Fibroblast of gingiva (primary cell): ENCODE results near the gene MYDGF.
"Not testable (repeated sequence)": the region's sequence is repeated elsewhere in the genome, so short reads cannot be mapped to it uniquely, and the experiment has no call there.

Experiments
- DNase-seq: peaks from one replicate; pipeline ENCODE4 v3.0.0-alpha.2; 2011; ENCODE audit warnings: low read depth

Gene MYDGF

GRCh38 chr19:4699826-4700692 lies 29.9 kb upstream of the MYDGF start:
- DNase-seq, result no peak

DNA sequence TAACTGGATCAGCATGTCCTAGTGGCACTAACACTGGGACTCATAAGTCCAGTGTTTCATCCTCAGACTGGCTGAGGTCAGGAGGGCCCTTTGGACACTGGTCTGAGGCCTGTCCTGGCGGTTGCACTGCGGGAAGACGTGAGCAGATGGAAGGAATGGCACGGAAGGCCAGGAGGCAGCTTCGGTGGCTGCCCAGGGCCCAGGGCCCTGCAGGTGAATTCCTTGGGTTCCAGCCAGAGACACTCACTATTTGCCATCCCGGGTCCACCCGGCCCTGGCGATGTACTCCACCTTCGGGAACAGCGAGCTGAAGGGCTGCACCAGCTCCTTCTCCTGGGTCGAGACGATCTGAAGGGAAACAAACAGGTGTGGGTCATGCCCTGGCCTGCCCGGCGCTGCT lies 27.2 kb upstream of the MYDGF start:
- DNase-seq, result no peak

GRCh38 chr19:4695224-4695731 lies 25.1 kb upstream of the MYDGF start:
- DNase-seq, result no peak

- DNase-seq, result peak; percentile 92
Measured at GRCh38 chr19:4694211-4694987, 24.3 kb upstream of the MYDGF start.

- DNase-seq, result no peak
Measured at GRCh38 chr19:4693471-4694121, 23.5 kb upstream of the MYDGF start.

DNA sequence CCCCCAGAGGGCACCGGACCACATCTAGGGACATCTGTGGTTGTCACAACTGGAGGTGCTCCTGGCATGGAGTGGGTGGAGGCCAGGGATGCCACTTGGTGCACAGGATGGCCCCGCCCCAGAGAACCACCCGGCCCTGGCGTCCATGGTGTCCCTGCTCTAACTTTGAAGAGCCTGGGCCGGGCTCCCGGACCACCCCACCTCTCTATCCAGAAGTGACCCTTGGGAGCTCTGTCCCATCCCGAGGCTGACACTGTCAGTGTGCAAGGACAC lies 22.9 kb upstream of the MYDGF start:
- DNase-seq, result no peak

- no peak for DNase-seq
Measured at GRCh38 chr19:4692251-4693077, 22.3 kb upstream of the MYDGF start.

DNA sequence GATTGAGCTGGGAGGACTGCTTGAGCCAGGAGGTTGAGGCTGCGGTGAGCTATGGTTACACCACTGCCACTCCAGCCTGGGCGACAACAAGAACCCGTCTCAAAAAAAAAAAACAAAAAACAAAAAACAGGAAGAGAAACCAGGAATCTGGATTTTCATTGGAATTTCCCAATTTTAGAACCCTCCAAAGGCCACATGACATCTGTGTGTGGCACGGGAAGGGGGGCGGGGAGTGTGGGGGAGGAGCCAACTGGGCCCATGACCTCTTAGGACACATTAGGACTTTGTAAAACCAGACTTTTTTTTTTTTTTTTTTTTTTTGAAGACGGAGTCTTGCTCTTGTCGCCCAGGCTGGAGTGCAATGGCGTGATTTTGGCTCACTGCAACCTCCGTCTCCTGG lies 21.2 kb upstream of the MYDGF start:
- DNase-seq, result no peak

GRCh38 chr19:4690361-4690760 lies 20.2 kb upstream of the MYDGF start:
- DNase-seq, result no peak

DNA sequence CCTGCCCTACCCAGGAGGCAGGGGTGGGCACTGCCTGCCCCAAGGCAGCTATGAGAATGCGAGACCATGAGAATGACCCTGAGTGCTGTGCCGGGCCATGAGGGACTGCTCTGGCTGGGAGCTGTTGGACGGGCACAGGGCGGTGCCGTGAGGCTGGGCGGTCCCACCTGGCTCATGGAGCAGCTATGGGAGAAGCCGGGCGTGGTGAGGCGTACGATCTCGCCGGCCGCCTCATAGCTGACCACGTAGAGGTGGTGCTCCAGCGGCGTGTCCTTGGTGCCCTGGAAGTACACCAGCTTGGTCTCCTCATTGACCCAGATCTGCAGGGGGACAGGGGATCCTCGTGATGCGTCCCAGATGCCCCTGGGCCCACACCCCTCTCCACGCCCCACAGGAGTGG lies 19.3 kb upstream of the MYDGF start:
- DNase-seq, result no peak

DNA sequence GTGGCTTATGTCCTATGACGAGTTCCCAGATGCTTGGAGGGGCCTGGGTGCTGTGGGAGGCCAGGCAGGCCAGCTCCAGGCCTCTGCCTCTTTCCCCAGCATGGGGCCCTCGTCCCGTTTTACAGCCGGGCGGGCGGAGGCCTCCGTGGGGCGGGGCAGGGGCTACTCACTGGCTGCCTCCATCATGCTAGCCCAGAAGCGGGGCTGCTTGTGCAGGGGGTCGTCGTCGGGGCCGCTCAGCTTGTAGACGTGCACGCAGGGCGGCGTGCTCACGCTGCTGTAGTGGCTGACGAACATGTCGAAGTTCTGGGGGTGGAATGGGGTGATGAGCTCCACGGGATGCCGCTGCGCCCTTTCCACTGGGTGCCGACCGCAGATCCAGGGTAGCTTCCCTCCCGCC lies 18.4 kb upstream of the MYDGF start:
- no peak for DNase-seq

DNA sequence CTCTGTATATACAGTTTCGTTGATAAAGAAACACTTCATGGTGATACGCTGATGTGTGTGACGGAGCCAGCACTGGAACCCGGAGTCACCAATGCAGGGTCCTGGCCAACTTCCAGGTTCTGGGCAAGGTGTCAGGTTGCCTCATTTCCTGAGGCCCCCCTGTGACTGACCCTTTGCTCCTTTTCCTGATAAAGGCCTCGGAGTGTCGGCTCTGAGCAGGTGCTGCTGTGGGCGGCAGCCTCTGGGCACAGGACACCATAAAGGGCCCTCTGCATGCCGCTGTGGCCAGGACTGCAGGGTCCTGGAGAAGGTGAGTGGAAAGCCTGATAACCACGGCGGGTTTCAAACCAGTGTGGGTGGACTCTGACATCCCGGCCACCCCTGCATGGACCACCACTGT lies 17.3 kb upstream of the MYDGF start:
- DNase-seq, result no peak

DNA sequence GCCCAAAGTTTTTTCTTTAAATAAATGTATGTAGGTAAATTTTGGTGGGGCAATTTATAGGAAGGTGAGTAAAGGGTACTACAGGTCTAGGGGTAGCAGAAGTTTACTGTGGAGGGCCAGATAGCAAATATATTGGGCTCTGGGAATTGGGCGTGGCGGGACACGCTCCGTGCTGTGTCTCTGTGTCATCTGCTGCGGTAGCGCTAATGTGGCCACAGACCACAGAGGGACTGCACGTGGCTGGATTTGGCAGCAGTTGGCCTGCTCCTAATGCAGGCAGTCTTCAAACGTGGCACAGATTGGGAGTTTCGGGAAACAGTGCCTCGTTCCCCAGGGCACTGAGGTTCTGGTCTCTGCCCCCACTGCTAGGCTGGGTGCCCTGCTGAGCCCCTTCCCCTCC lies 16.6 kb upstream of the MYDGF start:
- DNase-seq, result no peak

- no peak for DNase-seq
Measured at GRCh38 chr19:4684312-4685095, 14.4 kb upstream of the MYDGF start.

DNA sequence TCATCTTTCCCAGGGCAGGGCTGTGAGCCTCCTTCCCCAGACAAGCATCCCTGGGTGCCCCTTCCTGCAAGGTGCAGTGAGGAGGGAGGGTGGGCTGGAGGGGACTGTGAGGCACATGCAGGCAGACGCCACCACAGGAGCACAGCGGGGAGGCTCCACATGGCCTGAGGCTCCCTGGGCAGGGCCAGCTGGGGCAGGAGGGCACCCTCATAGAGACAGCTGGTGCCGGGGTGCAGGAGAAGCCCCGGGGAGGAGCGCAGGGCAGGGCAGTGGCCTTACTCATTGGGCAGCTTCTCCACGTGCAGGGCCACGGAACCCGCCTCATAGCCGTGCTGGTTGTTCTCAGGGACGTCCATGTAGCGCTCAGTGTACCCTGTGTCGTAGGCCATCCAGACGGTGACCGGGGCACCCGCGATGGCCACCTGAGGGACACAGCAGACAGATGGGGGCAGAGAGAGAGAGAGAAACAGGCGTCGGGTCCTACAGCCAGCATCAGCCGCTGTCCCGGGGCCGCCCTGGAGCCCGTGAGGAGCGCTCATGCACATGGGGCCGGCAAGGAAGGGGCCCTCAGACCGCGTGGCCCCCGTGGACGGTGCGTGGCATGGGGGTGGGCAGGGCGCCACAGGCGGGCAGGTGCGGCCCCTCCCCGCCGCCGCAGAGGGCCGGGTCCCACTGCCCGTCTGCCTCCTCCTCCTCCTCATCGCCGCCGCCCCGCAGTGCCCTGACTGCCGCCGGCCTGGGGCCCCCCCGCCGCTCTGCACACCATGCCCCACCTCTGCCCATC lies 12.5 kb upstream of the MYDGF start:
- no peak for DNase-seq

DNA sequence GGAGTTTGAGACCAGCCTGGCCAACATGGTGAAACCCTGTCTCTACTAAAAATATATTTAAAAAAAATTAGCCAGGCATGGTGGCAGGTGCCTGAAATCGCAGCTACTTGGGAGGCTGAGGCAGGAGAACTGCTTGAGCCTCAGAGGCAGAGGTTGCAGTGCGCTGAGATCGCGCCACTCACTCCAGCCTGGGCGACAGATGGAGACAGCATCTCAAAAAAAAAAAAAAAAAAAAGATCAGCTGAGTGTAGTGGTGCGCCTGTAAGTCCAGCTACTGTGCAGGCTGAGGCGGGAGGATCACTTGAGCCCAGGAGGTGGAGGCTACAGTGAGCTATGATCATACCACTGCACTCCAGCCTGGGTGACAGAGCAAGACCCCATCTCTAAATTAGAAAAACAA lies 9.9 kb upstream of the MYDGF start:
- DNase-seq, result not testable (repeated sequence)

GRCh38 chr19:4678881-4679790 lies 9.0 kb upstream of the MYDGF start:
- no peak for DNase-seq

GRCh38 chr19:4676955-4677731 lies 7.0 kb upstream of the MYDGF start:
- DNase-seq, result peak; percentile 38

DNA sequence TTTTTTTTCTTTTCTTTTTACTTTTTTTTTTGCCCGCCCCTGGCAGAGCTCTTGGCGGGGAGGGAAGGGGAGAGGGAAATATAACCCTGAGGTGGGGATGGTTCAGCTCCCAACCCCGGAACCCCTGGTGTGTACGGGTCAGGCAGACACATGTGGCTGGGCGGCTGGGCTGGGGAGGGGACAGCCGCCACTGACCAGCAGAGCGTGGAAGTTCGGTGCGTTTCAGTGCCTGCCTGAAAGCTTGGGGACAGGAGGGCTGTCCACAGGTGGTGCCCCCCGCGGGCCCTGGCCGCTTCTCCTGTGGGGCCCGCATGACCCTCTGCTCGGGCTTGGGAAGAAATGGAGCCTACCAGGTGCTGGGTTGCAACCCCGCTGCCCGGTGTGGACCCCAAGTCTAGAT lies 5.2 kb upstream of the MYDGF start:
- DNase-seq, result no peak
